22Rv1 (cell line): ENCODE measurements around the gene FCRL6.

Experiments used
- H3K27ac ChIP-seq: fragments of 450-650 bp; 2 replicates; pipeline ENCODE4 v1.5.1; 2017
- CTCF ChIP-seq: fragments of 450-650 bp; IDR thresholded peaks from 2 replicates; pipeline ENCODE4 v1.5.1; 2017; ENCODE audit warnings: mild to moderate bottlenecking
- ZFX ChIP-seq: fragments of 450-650 bp; IDR thresholded peaks from 2 replicates; pipeline ENCODE4 v1.6.1; 2017; ENCODE audit warnings: antibody characterized with exemption, borderline replicate concordance

Gene FCRL6

DNA sequence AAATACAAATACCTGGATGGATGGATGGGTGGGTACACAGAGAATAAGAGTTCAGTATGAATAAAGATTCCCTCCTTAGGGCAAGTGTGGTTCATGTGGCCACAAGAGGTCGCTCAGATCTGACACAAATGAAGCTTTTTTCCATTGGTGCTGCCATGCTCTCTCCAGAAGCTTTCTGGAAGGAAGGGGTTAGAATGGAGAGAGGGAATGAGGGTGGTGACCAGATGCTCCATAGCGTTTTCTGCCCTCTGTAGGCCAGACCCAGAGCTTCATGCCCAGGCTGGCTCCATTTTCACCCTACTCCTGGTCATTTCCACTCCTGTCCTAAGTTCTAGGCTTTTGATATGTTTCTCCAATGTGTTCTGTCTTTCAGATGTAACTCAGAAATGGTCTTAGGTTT lies 3.3 kb upstream of the FCRL6 start:
- no peak overlapping the region for H3K27ac ChIP-seq
- TF ChIP-seq CTCF (peak; percentile 91), ZFX (no peak)

DNA sequence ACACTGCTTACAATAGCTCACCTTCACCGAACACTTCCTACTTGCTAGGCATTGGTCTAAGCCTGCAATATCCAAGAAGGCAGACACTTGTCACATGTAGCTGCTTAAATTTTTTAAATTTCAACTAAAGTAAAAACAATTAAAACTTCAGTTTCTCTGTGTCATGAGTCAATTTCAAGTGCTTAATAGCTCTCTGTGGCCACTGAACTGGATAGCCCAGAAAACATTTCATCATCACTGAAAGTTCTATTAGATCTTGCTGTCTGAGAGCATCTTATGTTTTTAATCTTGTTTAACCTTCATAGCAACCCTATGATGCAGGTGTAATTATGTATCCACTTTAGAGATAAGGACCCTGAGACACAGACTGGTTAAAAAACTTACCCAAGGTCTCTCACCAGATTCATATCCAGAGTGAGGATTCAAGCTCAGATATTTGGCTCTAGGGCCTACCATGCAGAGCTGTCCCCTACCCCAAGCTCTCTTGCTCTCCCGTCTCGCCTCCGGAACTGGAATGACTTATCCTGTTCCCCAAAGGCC lies 2.6 kb upstream of the FCRL6 start:
- H3K27ac ChIP-seq, result no peak overlapping the region
- TF ChIP-seq CTCF (no peak), ZFX (no peak)

DNA sequence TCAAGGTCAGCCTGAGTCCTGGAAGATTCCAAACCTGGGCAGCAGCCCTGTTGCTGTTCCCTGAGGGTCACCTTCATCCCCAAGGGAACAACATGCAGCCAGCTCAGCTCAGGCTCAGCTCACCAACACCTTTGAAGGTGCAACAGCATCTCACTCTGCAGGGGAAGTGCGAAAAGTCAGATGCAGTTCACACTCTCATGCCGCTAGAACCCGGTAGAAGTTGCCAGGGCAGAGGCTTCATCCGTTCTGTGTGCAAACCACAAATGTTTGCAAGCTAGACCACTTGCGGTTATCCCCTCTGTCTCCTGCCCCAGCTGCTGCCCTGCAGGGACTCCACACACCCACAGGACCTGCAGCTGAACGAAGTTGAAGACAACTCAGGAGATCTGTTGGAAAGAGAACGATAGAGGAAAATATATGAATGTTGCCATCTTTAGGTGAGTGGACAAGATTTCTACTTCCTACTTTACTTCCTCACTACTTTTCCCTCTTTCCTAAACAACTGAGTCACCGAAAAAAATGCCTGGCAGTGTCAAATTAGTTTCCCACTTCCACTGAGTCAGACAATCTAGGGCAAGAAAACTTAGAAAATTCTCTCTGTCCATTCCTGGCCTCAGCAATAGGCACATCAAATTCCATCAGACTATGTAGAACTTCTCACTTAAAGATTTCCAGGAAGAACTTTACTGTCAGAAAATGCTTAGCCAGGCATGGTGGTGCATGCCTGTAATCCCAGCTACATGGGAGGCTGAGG lies 1.8 kb upstream of the FCRL6 start:
- no peak overlapping the region for H3K27ac ChIP-seq
- TF ChIP-seq ZFX (no peak), CTCF (no peak)

- TF ChIP-seq ZFX (no peak), CTCF (no peak)
- no peak overlapping the region for H3K27ac ChIP-seq
Observed at GRCh38 chr1:159803956-159804689, 2.0 kb downstream of the FCRL6 start.

DNA sequence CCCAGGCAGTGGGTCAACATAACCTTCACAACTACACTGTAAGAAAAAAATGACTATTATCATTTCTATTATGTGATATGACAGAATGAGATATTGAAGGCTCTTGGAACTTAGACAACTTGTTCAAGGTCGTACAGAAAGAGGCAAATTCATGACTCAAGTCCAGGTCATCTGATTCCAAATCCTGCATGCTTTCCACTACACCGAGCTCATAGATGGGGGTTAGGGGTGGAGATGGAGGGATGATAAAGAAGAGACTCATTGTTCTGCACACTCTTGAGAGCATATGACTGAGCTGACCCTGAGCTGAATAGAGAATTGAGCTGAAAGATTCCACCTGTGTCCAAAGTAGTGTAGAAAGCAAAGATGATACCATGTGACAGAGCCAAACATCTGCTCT lies 2.8 kb downstream of the FCRL6 start:
- TF ChIP-seq CTCF (no peak), ZFX (no peak)
- H3K27ac ChIP-seq, result no peak overlapping the region

- H3K27ac ChIP-seq, result no peak overlapping the region
- no peak for TF ChIP-seq ZFX
Observed at GRCh38 chr1:159815926-159816325, 13.8 kb downstream of the FCRL6 start.

DNA sequence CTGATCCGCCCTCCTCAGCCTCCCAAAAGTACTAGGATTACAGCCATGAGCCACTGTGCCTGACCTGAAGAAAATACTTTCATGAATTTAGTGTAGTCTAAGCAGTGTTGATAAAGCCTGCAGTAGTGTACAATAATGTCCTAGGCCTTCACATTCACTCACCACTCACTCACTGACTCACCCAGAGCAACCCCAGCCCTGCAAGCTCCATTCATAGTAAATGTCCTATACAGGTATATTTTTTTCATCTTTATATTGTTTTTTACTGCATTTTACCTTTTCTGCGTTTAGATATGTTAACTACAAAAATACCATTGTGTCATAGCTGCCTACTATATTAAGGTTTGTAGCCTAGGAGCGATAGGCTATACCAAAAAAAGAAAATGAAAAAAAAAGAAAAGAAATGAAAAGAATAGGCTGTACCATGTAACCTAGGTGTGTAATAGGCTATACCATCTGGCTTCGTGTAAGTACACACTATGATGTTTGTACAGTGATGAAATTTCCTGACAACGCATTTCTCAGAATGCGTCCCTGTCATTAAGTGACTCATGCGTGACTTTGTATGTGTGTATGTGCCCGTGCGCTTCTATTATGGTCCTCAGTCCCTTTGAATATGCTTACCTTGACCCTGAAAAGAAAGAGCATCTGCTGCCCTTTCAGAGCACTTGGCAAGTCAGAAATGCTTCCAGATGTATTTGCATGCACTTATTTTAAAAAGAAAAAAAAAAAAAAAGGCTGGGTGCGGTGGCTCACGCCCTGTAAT lies 15.3 kb downstream of the FCRL6 start:
- TF ChIP-seq ZFX (no peak), CTCF (no peak)
- H3K27ac ChIP-seq, result 0 out of 2 replicates have a peak overlapping the region, but pooled peaks have one; percentile 17
